Ovary (tissue), 9 donors: Measurements from ENCODE around the gene TXNDC2. TPM values are rescaled to one million over a fixed set of nuclear protein-coding genes. Genes with fewer than 3 reads are reported as not detected.

Source experiments
- DNase-seq, 5 donors: peaks; one replicate each; pipeline ENCODE4 v3.0.0-alpha.2; 2019 to 2020
- H3K27ac ChIP-seq, 2 donors: fragments of 200-600 bp; one replicate each; pipeline versions ENCODE4 v1.5.1 to v1.8.0; 2019 to 2022
- H3K27me3 ChIP-seq: fragments of 200-600 bp; one replicate; pipeline ENCODE4 v1.8.0; 2022
- H3K36me3 ChIP-seq: fragments of 200-600 bp; sonication (generic); one replicate; pipeline ENCODE4 v1.5.1; 2019
- H3K4me1 ChIP-seq: one replicate; pipeline ENCODE4 v1.8.1; 2013; ENCODE audit warnings: mild to moderate bottlenecking, moderate library complexity; ENCODE audit not compliant: insufficient read depth
- H3K4me3 ChIP-seq: fragments of 200-600 bp; sonication (generic); one replicate; pipeline ENCODE4 v1.5.1; 2017
- H3K9me3 ChIP-seq, 2 donors: fragments of 200-600 bp in 1 of 2; sonication (generic) in 1 of 2; one replicate each; pipeline versions ENCODE4 v1.5.1 to v1.8.1; 2013 to 2019; ENCODE audit warnings: mild to moderate bottlenecking in 1 of 2, moderate library complexity in 1 of 2
- CTCF ChIP-seq, 3 donors: fragments of 450-650 bp in 2 of 3; fragments of 200-600 bp in 1 of 3; IDR thresholded peaks; one replicate each; pipeline versions ENCODE4 v1.5.1 to v1.8.0; 2016 to 2022; ENCODE audit warnings: antibody characterized with exemption in 3 of 3, mild to moderate bottlenecking in 1 of 3
- EP300 ChIP-seq: sonication (generic); formaldehyde crosslinking; IDR thresholded peaks from one replicate; pipeline ENCODE4 v1.6.1; 2017; ENCODE audit warnings: antibody characterized with exemption
- POLR2A ChIP-seq: fragments of 450-650 bp; IDR thresholded peaks from one replicate; pipeline ENCODE4 v1.6.1; 2017; ENCODE audit warnings: antibody characterized with exemption, mild to moderate bottlenecking, moderate library complexity
- WGBS, 3 donors: extraction: QIAGEN DNeasy Blood & Tissue Kit in 1 of 3; methylation state at CpG; one replicate each; pipeline versions ENCODE4 v1.1.5 to v1.1.7; 2013 to 2017; 5-methylcytosine and 5-hydroxymethylcytosine counted together
- intact Hi-C, 4 donors: fragments of 100-400 bp; cut with DNase I; formaldehyde crosslinking; loops; one replicate each; pipeline versions ENCODE4 v1.11.0 to v1.15.1; 2022 to 2023
- polyA plus RNA-seq, 2 donors: library from polyadenylated mRNA; stranded (reverse); fragments of 200-250 nt in 1 of 2; fragments of 350-450 nt in 1 of 2; fragmentation: Illumina TruSeq in 1 of 2; extraction: RNeasy Lipid Tissue Mini Kit (QIAGEN cat#74804) in 1 of 2; gene quantifications; one replicate each; pipeline ENCODE4 v1.2.3, GENCODE V29; 2013 to 2014
- total RNA-seq, 7 donors: library from RNA; depleted of rRNA in 2 of 7; stranded (reverse); fragments of >200 nt in 2 of 7; fragmentation: NEBNext Ultra II Directional in 3 of 7; extraction: Animal tissue kit (Norgen Biotek cat#: 25700) in 3 of 7; gene quantifications; one replicate each; pipeline versions ENCODE4 v1.1.0 to v1.2.4, GENCODE V29; 2016 to 2023
- donor health status: DM: no; HTN: no; CAD: no; lungs with moderate emphysema.
- donor health status: DM: no; HTN: no; CAD: no.
- donor health status: Bipolar disorder and iron deficiency.
- donor health status: DM: yes; HTN: yes; CAD: no.
- donor health status: DM: no; HTN: no; CAD: no.
- donor health status: DM: yes; HTN: yes; CAD: no.

TXNDC2 gene
- total and polyA plus RNA-seq, 9 donors = 0.10 to 0.91 (median 0.36) TPM; not detected in 1

GRCh38 chr18:9927392-9928063, 41.8 kb downstream of the TXNDC2 start:
- no peaks in the 10 kb centered on the region for H3K36me3 ChIP-seq
- H3K9me3 ChIP-seq = no peaks in the 10 kb centered on the region
- WGBS, 3 donors = 74 to 85% (median 81%) methylated on average over 2 of the region's 2 CpGs
- H3K27me3 ChIP-seq = no peaks in the 10 kb centered on the region
- H3K4me1 ChIP-seq = peaks cover 5% of the 10 kb centered on the region
- H3K4me3 ChIP-seq = no peak overlapping the region
- intact Hi-C loops = loop anchor here in 1 of 4 donors (10.0 kb wide), 1 partner anchor 223 kb away; the partner anchor contains the start of gene RAB31
- no peak overlapping the region for H3K27ac ChIP-seq
- DNase-seq = no peak
- TF ChIP-seq CTCF (IDR thresholded peaks at IDR 0.05) (no peak), EP300 (no peak), POLR2A (no peak)

GRCh38 chr18:9928646-9929259, 43.0 kb downstream of the TXNDC2 start:
- Histone ChIP-seq H3K4me1 (peaks cover 5% of the 10 kb centered on the region), H3K4me3 (no peak overlapping the region), H3K27me3 (no peaks in the 10 kb centered on the region), H3K27ac (no peak overlapping the region), H3K36me3 (no peaks in the 10 kb centered on the region), H3K9me3 (no peaks in the 10 kb centered on the region)
- WGBS, 3 donors = 87 to 89% (median 88%) methylated on average over 5 of the region's 5 CpGs
- DNase-seq = no peak
- intact Hi-C loops = loop anchor here in 1 of 4 donors (10.0 kb wide), 1 partner anchor 224 kb away; the partner anchor contains the start of gene RAB31
- TF ChIP-seq CTCF (IDR thresholded peaks at IDR 0.05) (no peak), EP300 (no peak), POLR2A (no peak)

GRCh38 chr18:9930299-9930884, 44.6 kb downstream of the TXNDC2 start:
- H3K9me3 ChIP-seq = no peaks in the 10 kb centered on the region
- no peak for DNase-seq
- 84% methylated on average over 3 of the region's 3 CpGs for WGBS, 3 donors
- TF ChIP-seq POLR2A (no peak), EP300 (no peak), CTCF (IDR thresholded peaks at IDR 0.05) (no peak)
- H3K36me3 ChIP-seq = no peaks in the 10 kb centered on the region
- no peaks in the 10 kb centered on the region for H3K27me3 ChIP-seq
- intact Hi-C loops = no loop called here
- no peak overlapping the region for H3K27ac ChIP-seq
- peaks cover 5% of the 10 kb centered on the region for H3K4me1 ChIP-seq
- no peak overlapping the region for H3K4me3 ChIP-seq

- no peak overlapping the region for H3K27ac ChIP-seq
- no peaks in the 10 kb centered on the region for H3K27me3 ChIP-seq
- no peak overlapping the region for H3K4me3 ChIP-seq
- 24 to 52% (median 51%) methylated on average over 1 of the region's 1 CpG for WGBS, 3 donors
- H3K4me1 ChIP-seq = peaks cover 5% of the 10 kb centered on the region
- no peak for DNase-seq
- TF ChIP-seq POLR2A (no peak), EP300 (no peak), CTCF (IDR thresholded peaks at IDR 0.05) (no peak)
- intact Hi-C loops = no loop called here
- no peaks in the 10 kb centered on the region for H3K9me3 ChIP-seq
- no peaks in the 10 kb centered on the region for H3K36me3 ChIP-seq
These were observed 45.4 kb downstream of the TXNDC2 start for GRCh38 chr18:9931146-9931545.
